Caco-2 (cell line): Measurements from ENCODE around the gene SCN1B. TPM values are rescaled to one million over a fixed set of nuclear protein-coding genes. Genes with fewer than 3 reads are reported as not detected.
A peak's percentile ranks its signal among the peaks of the same experiment; 100 is the strongest.

Source experiments
- BruUV-seq: library from RNA; stranded (reverse); fragments of 400-500 nt; replicated peaks from 2 replicates; lab custom pipeline; 2021; lab: Mats Ljungman, UMichigan
- CTCF ChIA-PET: fragments of 300-600 bp; sonication (Branson Sonifier 250); formaldehyde crosslinking; loops from one replicate; lab custom pipeline; 2022; ENCODE audit warnings: antibody characterized with exemption; lab: Charles Lee
- POLR2A ChIA-PET: fragments of 300-600 bp; sonication (Branson Sonifier 250); formaldehyde crosslinking; loops from one replicate; lab custom pipeline; 2022; ENCODE audit warnings: antibody characterized with exemption; lab: Charles Lee
- DNase-seq, 2 experiments: peaks; one replicate each; pipeline versions ENCODE4 v3.0.0 to v3.0.0-alpha.2; 2020 to 2022
- H3K27me3 ChIP-seq: replicated peaks from 2 replicates; pipeline ENCODE4 v1.6.0; 2011; ENCODE audit warnings: low read length; ENCODE audit not compliant: control insufficient read depth, insufficient read depth
- H3K36me3 ChIP-seq: 2 replicates; pipeline ENCODE4 v1.5.1; 2011; ENCODE audit warnings: low read length; ENCODE audit not compliant: control insufficient read depth, insufficient read depth
- H3K4me1 ChIP-seq: fragments of 250-450 bp; sonication (Bioruptor Pico); 2 replicates; pipeline ENCODE4 v1.5.1; 2020; ENCODE audit warnings: mild to moderate bottlenecking
- H3K4me3 ChIP-seq: 2 replicates; pipeline ENCODE4 v1.5.1; 2011; ENCODE audit warnings: low read depth, mild to moderate bottlenecking, control low read depth, low read length
- H3K9me3 ChIP-seq: fragments of 250-450 bp; sonication (Bioruptor Pico); 2 replicates; pipeline ENCODE4 v1.5.1; 2020; ENCODE audit warnings: mild to moderate bottlenecking, moderate library complexity
- H3K27ac Mint-ChIP-seq: one replicate; pipeline ENCODE4 v1.8.0; 2022; ENCODE audit warnings: mixed read lengths; ENCODE audit not compliant: unreplicated experiment
- H3K27me3 Mint-ChIP-seq: one replicate; pipeline ENCODE4 v1.8.0; 2022; ENCODE audit warnings: mixed read lengths; ENCODE audit not compliant: insufficient read depth, unreplicated experiment
- H3K36me3 Mint-ChIP-seq: one replicate; pipeline ENCODE4 v1.8.0; 2022; ENCODE audit warnings: mild to moderate bottlenecking, mixed read lengths; ENCODE audit not compliant: insufficient read depth, unreplicated experiment
- H3K4me1 Mint-ChIP-seq: one replicate; pipeline ENCODE4 v1.8.0; 2022; ENCODE audit warnings: low read depth, mixed read lengths; ENCODE audit not compliant: unreplicated experiment
- H3K4me3 Mint-ChIP-seq: one replicate; pipeline ENCODE4 v1.8.0; 2022; ENCODE audit warnings: mild to moderate bottlenecking, moderate library complexity, mixed read lengths; ENCODE audit not compliant: unreplicated experiment
- H3K9me3 Mint-ChIP-seq: one replicate; pipeline ENCODE4 v1.8.0; 2022; ENCODE audit warnings: mixed read lengths; ENCODE audit not compliant: unreplicated experiment
- CTCF ChIP-seq, 2 experiments: fragments of 200-600 bp in 1 of 2; IDR thresholded peaks; 1 replicate in 1 of 2; 2 replicates in 1 of 2; pipeline versions ENCODE4 v1.5.1 to v1.8.0; 2011 to 2022; ENCODE audit warnings: antibody characterized with exemption in 1 of 2, control low read depth in 1 of 2, inconsistent platforms in 1 of 2, low read depth in 1 of 2, low read length in 1 of 2, mild to moderate bottlenecking in 1 of 2, moderate library complexity in 1 of 2; ENCODE audit not compliant: insufficient read depth in 1 of 2, severe bottlenecking in 1 of 2, unreplicated experiment in 1 of 2
- intact Hi-C: fragments of 100-400 bp; cut with micrococcal nuclease; formaldehyde crosslinking; loops from one replicate; pipeline ENCODE4 v1.10.0; 2022; ENCODE audit not compliant: unreplicated experiment
- total RNA-seq: library from RNA; stranded (reverse); gene quantifications from 2 replicates; pipeline ENCODE4 v1.2.3, GENCODE V29; 2022

SCN1B gene
- total RNA-seq, 1 experiment from 2014 or later: 1.7 TPM

GRCh38 chr19:35042056-35042730 is 11.9 kb downstream of the SCN1B start:
- Histone ChIP-seq H3K9me3 (no peaks in the 10 kb centered on the region), H3K36me3 (peaks cover 2% of the 10 kb centered on the region; the same call in 1 of the 2 replicates), H3K4me1 (peaks cover 36% of the 10 kb centered on the region), H3K27me3 (no peaks in the 10 kb centered on the region), H3K4me3 (peak overlapping the region; percentile 57)
- no peak for TF ChIP-seq CTCF (IDR thresholded peaks at IDR 0.05; ENCODE audit: insufficient read depth in 1 of 2, low read depth in 1 of 2, low read length in 1 of 2, severe bottlenecking in 1 of 2, unreplicated experiment in 1 of 2)
- peaks cover 26% of the 10 kb centered on the region for H3K36me3 Mint-ChIP-seq
- DNase-seq: peak in 1 of 2 experiments; percentile 59
- H3K27ac Mint-ChIP-seq: peak overlapping the region; percentile 90
- POLR2A ChIA-PET: interaction anchor here (1.0 kb wide), 1 partner anchor 36 kb away, joined by 10 read pairs; no protein-coding TSS in a partner anchor
- no peaks in the 10 kb centered on the region for H3K27me3 Mint-ChIP-seq
- peak overlapping the region; percentile 89 for H3K4me3 Mint-ChIP-seq
- intact Hi-C loops: loop anchor here (10.0 kb wide), 1 partner anchor 197 kb away; no protein-coding TSS in a partner anchor
- H3K9me3 Mint-ChIP-seq: no peaks in the 10 kb centered on the region
- TSS peak; percentile 38 for BruUV-seq
- CTCF ChIA-PET: interaction anchor here (0.5 to 1.0 kb wide), 5 partner anchors 14 to 651 kb away, joined by 3 to 6 read pairs (median 3); partner anchors contain the start of gene LGI4
- H3K4me1 Mint-ChIP-seq: peaks cover 25% of the 10 kb centered on the region

- peak overlapping the region; percentile 57 for H3K4me3 ChIP-seq
- no peak for DNase-seq
- intact Hi-C loops: loop anchor here (10.0 kb wide), 1 partner anchor 198 kb away; no protein-coding TSS in a partner anchor
- Mint-ChIP-seq H3K27ac (peak overlapping the region; percentile 90), H3K4me3 (peak overlapping the region; percentile 89), H3K36me3 (peaks cover 25% of the 10 kb centered on the region), H3K9me3 (no peaks in the 10 kb centered on the region), H3K27me3 (no peaks in the 10 kb centered on the region), H3K4me1 (peaks cover 25% of the 10 kb centered on the region)
- TF ChIP-seq CTCF (IDR thresholded peaks at IDR 0.05; ENCODE audit: insufficient read depth in 1 of 2, low read depth in 1 of 2, low read length in 1 of 2, severe bottlenecking in 1 of 2, unreplicated experiment in 1 of 2): no peak
- CTCF ChIA-PET: interaction anchor here (0.6 to 1.0 kb wide), 2 partner anchors 12 to 18 kb away, joined by 3 to 8 read pairs; no protein-coding TSS in a partner anchor
- no TSS peak for BruUV-seq
- no peaks in the 10 kb centered on the region for H3K9me3 ChIP-seq
- H3K27me3 ChIP-seq: no peaks in the 10 kb centered on the region
- POLR2A ChIA-PET: no interaction called here
- H3K36me3 ChIP-seq: peaks cover 2% of the 10 kb centered on the region; the same call in 1 of the 2 replicates
- H3K4me1 ChIP-seq: peaks cover 36% of the 10 kb centered on the region
Measured at GRCh38 chr19:35042954-35043604, 12.8 kb downstream of the SCN1B start.

GRCh38 chr19:35043906-35044305 is 13.6 kb downstream of the SCN1B start:
- TF ChIP-seq CTCF (IDR thresholded peaks at IDR 0.05; ENCODE audit: insufficient read depth in 1 of 2, low read depth in 1 of 2, low read length in 1 of 2, severe bottlenecking in 1 of 2, unreplicated experiment in 1 of 2): no peak
- no peaks in the 10 kb centered on the region for H3K27me3 ChIP-seq
- Mint-ChIP-seq H3K4me3 (no peak overlapping the region), H3K27me3 (no peaks in the 10 kb centered on the region), H3K9me3 (no peaks in the 10 kb centered on the region), H3K4me1 (peaks cover 25% of the 10 kb centered on the region), H3K36me3 (peaks cover 25% of the 10 kb centered on the region), H3K27ac (no peak overlapping the region)
- H3K4me1 ChIP-seq: peaks cover 36% of the 10 kb centered on the region
- no peak overlapping the region for H3K4me3 ChIP-seq
- peaks cover 2% of the 10 kb centered on the region; the same call in 1 of the 2 replicates for H3K36me3 ChIP-seq
- DNase-seq: no peak
- no peaks in the 10 kb centered on the region for H3K9me3 ChIP-seq
- BruUV-seq: no TSS peak
- ChIA-PET CTCF (interaction anchor here (0.6 to 1.3 kb wide), 4 partner anchors 12 to 117 kb away, joined by 3 to 7 read pairs (median 3); no protein-coding TSS in a partner anchor), POLR2A (interaction anchor here (1.4 kb wide), 1 partner anchor 37 kb away, joined by 4 read pairs; no protein-coding TSS in a partner anchor)
- intact Hi-C loops: loop anchor here (10.0 kb wide), 1 partner anchor 199 kb away; no protein-coding TSS in a partner anchor
